Measurements from ENCODE around the gene ZNF438. TPM values are rescaled to one million over a fixed set of nuclear protein-coding genes. Genes with fewer than 3 reads are reported as not detected.
"Not testable (repeated sequence)": the region's sequence is repeated elsewhere in the genome, so short reads cannot be mapped to it uniquely, and the experiment has no call there.

ZNF438 gene
- total and polyA plus RNA-seq, 2 of the 8 experiments (the other 6 are each of a cell fraction or from before 2014, with no cell fraction given), result 0.95 to 1.7 TPM

- not testable (repeated sequence) for FAIRE-seq
Measured at GRCh38 chr10:30983209-30983608, 48.5 kb downstream of the ZNF438 start.

More at GRCh38 chr10:30983209-30983608, 48.5 kb downstream of the ZNF438 start:
- DNase-seq (ENCODE audit: low read depth in 1 of 2, low spot score in 2 of 2); H3K23ac ChIP-seq (ENCODE audit: insufficient read length); H3K14ac ChIP-seq (ENCODE audit: insufficient read length); H3K23me2 ChIP-seq (ENCODE audit: low read depth, low read length); H3K4me1 ChIP-seq (replicated peaks in 1 of 4; ENCODE audit: control insufficient read depth in 3 of 4, insufficient read depth in 4 of 4, low read length in 3 of 4); H3K4me2 ChIP-seq (ENCODE audit: insufficient read depth in 1 of 2, low read depth in 2 of 2, low read length in 2 of 2); H2BK20ac ChIP-seq (ENCODE audit: low read length); H2AK5ac ChIP-seq (ENCODE audit: low read depth, low read length); H3K56ac ChIP-seq (replicated peaks; ENCODE audit: insufficient read length, low read depth, low read length); H2BK15ac ChIP-seq (ENCODE audit: low read length); H3K79me1 ChIP-seq (ENCODE audit: low read depth, low read length); H4K8ac ChIP-seq (ENCODE audit: extremely low read depth, insufficient read depth, low read length); H3K4ac ChIP-seq (replicated peaks; ENCODE audit: insufficient read length, low read depth, low read length); H3K9ac ChIP-seq (replicated peaks in 1 of 4; ENCODE audit: extremely low read depth in 1 of 4, low read depth in 3 of 4, low read length in 3 of 4); H2BK12ac ChIP-seq (ENCODE audit: low read depth, low read length); H2AFZ ChIP-seq (ENCODE audit: low read length); H4K20me1 ChIP-seq (replicated peaks in 1 of 2; ENCODE audit: control insufficient read depth in 1 of 2, insufficient read depth in 2 of 2, low read length in 2 of 2); H4K5ac ChIP-seq (ENCODE audit: insufficient read length, low read depth, low read length); CTCF ChIA-PET (ENCODE audit: partially characterized antibody); POLR2A ChIA-PET (ENCODE audit: partially characterized antibody); H3K9me3 ChIP-seq (ENCODE audit: insufficient read depth in 2 of 2, low read depth in 1 of 2, low read length in 1 of 2); H3K18ac ChIP-seq (ENCODE audit: extremely low read depth, low read length); H3K27me3 ChIP-seq (replicated peaks in 1 of 4; ENCODE audit: control insufficient read depth in 3 of 4, extremely low read depth in 1 of 4, insufficient read depth in 3 of 4, low read length in 3 of 4); H2BK120ac ChIP-seq (replicated peaks; ENCODE audit: low read depth, low read length); H4K91ac ChIP-seq (replicated peaks; ENCODE audit: insufficient read length, low read length); H3K27ac ChIP-seq (ENCODE audit: low read depth, low read length); H3K4me3 ChIP-seq (ENCODE audit: extremely low read depth in 1 of 4, insufficient read depth in 2 of 4, low read depth in 3 of 4, low read length in 4 of 4); H3K79me2 ChIP-seq (ENCODE audit: control insufficient read depth in 1 of 2, insufficient read depth in 2 of 2, low read length in 2 of 2); H3K36me3 ChIP-seq (ENCODE audit: control insufficient read depth in 2 of 4, insufficient read depth in 4 of 4, low read length in 3 of 4); H2BK5ac ChIP-seq (ENCODE audit: low read depth, low read length): not testable (repeated sequence)
- 95% methylated on average over 6 of the region's 6 CpGs; no CpG with 5 or more reads in 1 of the 2 experiments for WGBS, 2 experiments (ENCODE audit: extremely low coverage in 1 of 2, insufficient coverage in 1 of 2, insufficient read length in 1 of 2, insufficient replicate concordance in 2 of 2, low coverage in 1 of 2, low lambda C conversion rate in 2 of 2, missing lambda C conversion rate in 1 of 2)
